HEK293 (cell line): Measurements from ENCODE around the gene DDX50.

ENCODE experiments used
- GLIS1 ChIP-seq: fragments of 450-650 bp; formaldehyde crosslinking; IDR thresholded peaks from 2 replicates; pipeline ENCODE4 v1.5.1; 2016; ENCODE audit warnings: missing biosample characterization, missing genetic modification characterization
- SALL2 ChIP-seq: fragments of 450-650 bp; formaldehyde crosslinking; IDR thresholded peaks from 2 replicates; pipeline ENCODE4 v1.5.0; 2017; ENCODE audit warnings: missing biosample characterization, mild to moderate bottlenecking, missing genetic modification characterization, borderline replicate concordance
- SETDB1 ChIP-seq: IDR thresholded peaks from one replicate; pipeline ENCODE4 v1.6.1; 2017; ENCODE audit warnings: mild to moderate bottlenecking, low read length, moderate library complexity, mixed read lengths; ENCODE audit not compliant: insufficient read length
- ZNF548 ChIP-seq: fragments of 450-650 bp; formaldehyde crosslinking; IDR thresholded peaks from 2 replicates; pipeline ENCODE4 v1.5.1; 2016; ENCODE audit warnings: missing biosample characterization, missing genetic modification characterization
- ZXDB ChIP-seq: fragments of 450-650 bp; formaldehyde crosslinking; IDR thresholded peaks from 2 replicates; pipeline ENCODE4 v1.5.1; 2016; ENCODE audit warnings: missing biosample characterization, missing genetic modification characterization
- TF ChIP-seq, protein P1 (sequence below): fragments of 450-650 bp; formaldehyde crosslinking; IDR thresholded peaks from 2 replicates; pipeline ENCODE4 v1.5.1; 2016; ENCODE audit warnings: missing biosample characterization, missing genetic modification characterization

DNA sequence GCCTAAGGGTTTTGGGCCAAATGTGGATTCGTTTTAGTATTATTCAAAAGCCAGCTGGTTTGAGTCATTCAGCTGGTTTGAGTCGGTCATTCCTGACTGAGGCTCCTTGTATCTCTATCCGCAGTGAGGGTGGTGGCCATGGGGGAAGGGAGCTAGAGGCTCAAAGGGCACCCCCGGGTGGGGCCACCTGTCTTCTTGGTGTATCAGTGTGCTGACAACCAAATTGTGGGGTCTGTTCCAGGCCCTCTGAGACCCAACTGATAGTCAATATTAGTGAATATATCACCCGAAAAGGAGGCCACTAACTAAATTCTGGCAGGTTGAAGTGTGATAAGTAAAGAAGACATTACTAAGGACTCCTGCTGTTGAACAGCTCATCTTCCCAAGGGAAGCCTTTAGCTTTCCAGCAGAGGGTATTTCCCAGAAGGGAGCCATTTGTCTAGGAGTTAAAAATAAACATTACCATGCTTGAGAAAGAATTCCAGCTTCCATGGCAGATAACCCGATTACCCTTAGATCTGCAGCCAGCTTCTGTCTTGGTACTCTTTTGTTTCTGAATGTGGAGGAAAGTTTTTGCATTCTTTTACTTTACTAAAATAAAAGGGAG is 29.9 kb upstream of the DDX50 start:
- TF ChIP-seq GLIS1 (tag by site-specific recombination) (peak; percentile 59; the same call in 1 of the 2 replicates), ZNF548 (no peak), SETDB1 (no peak), ZXDB (no peak), SALL2 (no peak)
- TF ChIP-seq, protein P1, sequence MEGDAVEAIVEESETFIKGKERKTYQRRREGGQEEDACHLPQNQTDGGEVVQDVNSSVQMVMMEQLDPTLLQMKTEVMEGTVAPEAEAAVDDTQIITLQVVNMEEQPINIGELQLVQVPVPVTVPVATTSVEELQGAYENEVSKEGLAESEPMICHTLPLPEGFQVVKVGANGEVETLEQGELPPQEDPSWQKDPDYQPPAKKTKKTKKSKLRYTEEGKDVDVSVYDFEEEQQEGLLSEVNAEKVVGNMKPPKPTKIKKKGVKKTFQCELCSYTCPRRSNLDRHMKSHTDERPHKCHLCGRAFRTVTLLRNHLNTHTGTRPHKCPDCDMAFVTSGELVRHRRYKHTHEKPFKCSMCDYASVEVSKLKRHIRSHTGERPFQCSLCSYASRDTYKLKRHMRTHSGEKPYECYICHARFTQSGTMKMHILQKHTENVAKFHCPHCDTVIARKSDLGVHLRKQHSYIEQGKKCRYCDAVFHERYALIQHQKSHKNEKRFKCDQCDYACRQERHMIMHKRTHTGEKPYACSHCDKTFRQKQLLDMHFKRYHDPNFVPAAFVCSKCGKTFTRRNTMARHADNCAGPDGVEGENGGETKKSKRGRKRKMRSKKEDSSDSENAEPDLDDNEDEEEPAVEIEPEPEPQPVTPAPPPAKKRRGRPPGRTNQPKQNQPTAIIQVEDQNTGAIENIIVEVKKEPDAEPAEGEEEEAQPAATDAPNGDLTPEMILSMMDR (tag by site-specific recombination): no peak
